SK-N-SH (cell line): ENCODE data around the gene TCF12. TPM values are rescaled to one million over a fixed set of nuclear protein-coding genes. Genes with fewer than 3 reads are reported as not detected.

Source experiments
- CTCF ChIA-PET: fragments of 300-600, 350-600 bp; formaldehyde crosslinking; extraction: SDS; loops from one replicate; lab custom pipeline; 2021; lab: Yijun Ruan, JAX
- POLR2A ChIA-PET: fragments of 350-600 bp; sonication (Branson Sonifier 250); formaldehyde crosslinking; extraction: SDS; loops from one replicate; lab custom pipeline; 2020; ENCODE audit warnings: antibody characterized with exemption, inconsistent platforms; lab: Yijun Ruan, JAX
- DNase-seq: peaks from one replicate; pipeline ENCODE4 v3.0.0; 2012
- H2AFZ ChIP-seq: fragments of 200-600 bp; sonication (generic); 2 replicates; pipeline ENCODE4 v1.8.1; 2016; ENCODE audit warnings: antibody characterized with exemption, mild to moderate bottlenecking, low read depth
- H3F3A ChIP-seq: fragments of 200-600 bp; sonication (generic); replicated peaks from 2 replicates; pipeline ENCODE3; 2016; ENCODE audit warnings: antibody characterized with exemption, mild to moderate bottlenecking; ENCODE audit not compliant: insufficient read depth
- H3K27ac ChIP-seq, 2 experiments: fragments of 200-500 bp in 1 of 2; fragments of 200-600 bp in 1 of 2; sonication (Bioruptor generic) in 1 of 2; sonication (generic), shearing (Covaris generic) in 1 of 2; 2 replicates each; pipeline versions ENCODE4 v1.5.1 to v1.6.1; 2014 to 2016; ENCODE audit warnings: low read depth in 2 of 2, inconsistent platforms in 1 of 2, low read length in 1 of 2, mild to moderate bottlenecking in 1 of 2, mixed read lengths in 1 of 2
- H3K27me3 ChIP-seq: fragments of 200-600 bp; sonication (generic), shearing (Covaris generic); 2 replicates; pipeline ENCODE4 v1.6.1; 2016; ENCODE audit warnings: mixed run types; ENCODE audit not compliant: insufficient read depth
- H3K36me3 ChIP-seq, 2 experiments: fragments of 200-500 bp in 1 of 2; fragments of 200-600 bp in 1 of 2; sonication (Bioruptor generic) in 1 of 2; sonication (generic) in 1 of 2; replicated peaks in 1 of 2; 2 replicates each; pipeline versions ENCODE3 to v1.5.1; 2014 to 2016; ENCODE audit warnings: low read length in 1 of 2, mild to moderate bottlenecking in 1 of 2; ENCODE audit not compliant: insufficient read depth in 2 of 2, control insufficient read depth in 1 of 2
- H3K4me1 ChIP-seq, 2 experiments: fragments of 200-500 bp in 1 of 2; fragments of 200-600 bp in 1 of 2; sonication (Bioruptor generic) in 1 of 2; sonication (generic), shearing (Covaris generic) in 1 of 2; 2 replicates each; pipeline versions ENCODE4 v1.5.1 to v1.6.1; 2014 to 2016; ENCODE audit warnings: low read depth in 1 of 2, low read length in 1 of 2, mixed run types in 1 of 2; ENCODE audit not compliant: insufficient read depth in 2 of 2, control insufficient read depth in 1 of 2
- H3K4me2 ChIP-seq: fragments of 200-600 bp; sonication (generic), shearing (Covaris generic); 2 replicates; pipeline ENCODE4 v1.6.1; 2017; ENCODE audit warnings: mixed run types
- H3K4me3 ChIP-seq, 2 experiments: fragments of 200-500 bp in 1 of 2; fragments of 200-600 bp in 1 of 2; sonication (Bioruptor generic) in 1 of 2; sonication (generic), shearing (Covaris generic) in 1 of 2; 2 replicates each; pipeline versions ENCODE4 v1.5.1 to v1.8.1; 2014 to 2016; ENCODE audit warnings: low read depth in 2 of 2, inconsistent platforms in 1 of 2, low read length in 1 of 2, mild to moderate bottlenecking in 1 of 2, mixed read lengths in 1 of 2, moderate library complexity in 1 of 2
- H3K79me2 ChIP-seq: fragments of 200-600 bp; sonication (generic); 2 replicates; pipeline ENCODE4 v1.8.1; 2017; ENCODE audit warnings: mild to moderate bottlenecking; ENCODE audit not compliant: insufficient read depth
- H3K9ac ChIP-seq: fragments of 200-600 bp; sonication (generic); 2 replicates; pipeline ENCODE4 v1.6.1; 2017; ENCODE audit warnings: mixed run types
- H3K9me2 ChIP-seq: fragments of 200-600 bp; sonication (generic); 2 replicates; pipeline ENCODE4 v1.6.1; 2017; ENCODE audit warnings: mixed run types
- H3K9me3 ChIP-seq: fragments of 200-600 bp; sonication (generic); 2 replicates; pipeline ENCODE4 v1.6.1; 2017; ENCODE audit warnings: mixed run types, mild to moderate bottlenecking, moderate library complexity
- H4K20me1 ChIP-seq: fragments of 200-600 bp; sonication (generic); 2 replicates; pipeline ENCODE4 v1.6.1; 2017; ENCODE audit warnings: mild to moderate bottlenecking, mixed run types; ENCODE audit not compliant: insufficient read depth
- CHD2 ChIP-seq: fragments of 150-350 bp; IDR thresholded peaks from 2 replicates; pipeline ENCODE4 v1.6.1; 2018; ENCODE audit warnings: low read length; ENCODE audit not compliant: partially characterized antibody
- ELF1 ChIP-seq: IDR thresholded peaks from 2 replicates; pipeline ENCODE4 v1.4.0; 2012
- EZH2phosphoT487 ChIP-seq: fragments of 200-600 bp; sonication (generic); IDR thresholded peaks from 2 replicates; pipeline ENCODE4 v1.6.1; 2017; ENCODE audit warnings: low read depth, mixed run types, mild to moderate bottlenecking, antibody characterized with exemption, moderate library complexity, borderline replicate concordance
- FOXJ3 ChIP-seq: sonication (generic); formaldehyde crosslinking; IDR thresholded peaks from 2 replicates; pipeline ENCODE4 v1.5.1; 2020; ENCODE audit warnings: mild to moderate bottlenecking, missing genetic modification reagents
- FOXM1 ChIP-seq: IDR thresholded peaks from 2 replicates; pipeline ENCODE4 v1.4.0; 2012; ENCODE audit warnings: low read depth, mild to moderate bottlenecking
- GABPA ChIP-seq: IDR thresholded peaks from 2 replicates; pipeline ENCODE4 v1.4.0; 2012; ENCODE audit warnings: low read depth, mild to moderate bottlenecking
- GATA2 ChIP-seq: sonication (generic); formaldehyde crosslinking; IDR thresholded peaks from 2 replicates; pipeline ENCODE4 v1.5.0; 2020; ENCODE audit warnings: mild to moderate bottlenecking, missing genetic modification reagents
- MEF2A ChIP-seq: IDR thresholded peaks from 2 replicates; pipeline ENCODE4 v1.4.0; 2012; ENCODE audit warnings: low read depth, borderline replicate concordance
- NFIC ChIP-seq: IDR thresholded peaks from 2 replicates; pipeline ENCODE4 v1.4.0; 2012; ENCODE audit warnings: borderline replicate concordance
- NRF1 ChIP-seq: IDR thresholded peaks from 2 replicates; pipeline ENCODE4 v1.6.1; 2012; ENCODE audit warnings: low read depth, mild to moderate bottlenecking, low read length
- RCOR1 ChIP-seq: fragments of 150-350 bp; IDR thresholded peaks from 2 replicates; pipeline ENCODE4 v1.6.1; 2017; ENCODE audit warnings: antibody characterized with exemption, low read length
- RXRA ChIP-seq: IDR thresholded peaks from 2 replicates; pipeline ENCODE4 v1.4.0; 2012; ENCODE audit warnings: low read depth, mild to moderate bottlenecking, borderline replicate concordance
- SIN3A ChIP-seq: IDR thresholded peaks from 2 replicates; pipeline ENCODE4 v1.6.1; 2012; ENCODE audit warnings: low read depth, mild to moderate bottlenecking, low read length, moderate library complexity, borderline replicate concordance
- SMC3 ChIP-seq: IDR thresholded peaks from 2 replicates; pipeline ENCODE4 v1.6.1; 2012; ENCODE audit warnings: low read depth, low read length, improper control_type of control experiment
- TCF12 ChIP-seq: IDR thresholded peaks from 2 replicates; pipeline ENCODE4 v1.4.0; 2012
- TEAD4 ChIP-seq: IDR thresholded peaks from 2 replicates; pipeline ENCODE4 v1.4.0; 2012; ENCODE audit warnings: mild to moderate bottlenecking, borderline replicate concordance; ENCODE audit not compliant: insufficient read depth
- YY1 ChIP-seq: IDR thresholded peaks from 2 replicates; pipeline ENCODE4 v1.4.0; 2012; ENCODE audit warnings: low read depth, mild to moderate bottlenecking
- WGBS: methylation state at CpG from one replicate; pipeline ENCODE4 v1.1.6; 2017; ENCODE audit warnings: low lambda C conversion rate; 5-methylcytosine and 5-hydroxymethylcytosine counted together
- polyA plus RNA-seq, 3 experiments: library from polyadenylated mRNA; depleted of rRNA; stranded (reverse); fragments of >200 nt; gene quantifications; 2 replicates each; pipeline ENCODE4 v1.2.3, GENCODE V29; 2012
- TF ChIP-seq, protein P1 (sequence below): fragments of 150-350 bp; IDR thresholded peaks from 2 replicates; pipeline ENCODE4 v1.6.1; 2017; ENCODE audit warnings: antibody characterized with exemption, low read length, low read depth, borderline replicate concordance
- TF ChIP-seq, protein P2 (sequence below): IDR thresholded peaks from 2 replicates; pipeline ENCODE4 v1.6.1; 2012; ENCODE audit warnings: mild to moderate bottlenecking, low read depth, low read length, moderate library complexity
- TF ChIP-seq, protein P3 (sequence below): IDR thresholded peaks from 2 replicates; pipeline ENCODE4 v1.4.0; 2012; ENCODE audit warnings: low read depth
- TF ChIP-seq, protein P4 (sequence below): IDR thresholded peaks from 2 replicates; pipeline ENCODE4 v1.4.0; 2012; ENCODE audit warnings: low read depth, borderline replicate concordance
- TF ChIP-seq, protein P5 (sequence below): fragments of 200-600 bp; sonication (generic); IDR thresholded peaks from 2 replicates; pipeline ENCODE4 v1.6.1; 2017; ENCODE audit warnings: antibody characterized with exemption, mild to moderate bottlenecking, moderate library complexity
- TF ChIP-seq, protein P6 (sequence below): fragments of 150-350 bp; IDR thresholded peaks from 2 replicates; pipeline ENCODE4 v1.6.1; 2016; ENCODE audit warnings: mild to moderate bottlenecking, low read depth, low read length

TCF12 gene
- polyA plus RNA-seq, 1 of the 3 experiments (the other 2 are of a cell fraction): 49.6 TPM

DNA sequence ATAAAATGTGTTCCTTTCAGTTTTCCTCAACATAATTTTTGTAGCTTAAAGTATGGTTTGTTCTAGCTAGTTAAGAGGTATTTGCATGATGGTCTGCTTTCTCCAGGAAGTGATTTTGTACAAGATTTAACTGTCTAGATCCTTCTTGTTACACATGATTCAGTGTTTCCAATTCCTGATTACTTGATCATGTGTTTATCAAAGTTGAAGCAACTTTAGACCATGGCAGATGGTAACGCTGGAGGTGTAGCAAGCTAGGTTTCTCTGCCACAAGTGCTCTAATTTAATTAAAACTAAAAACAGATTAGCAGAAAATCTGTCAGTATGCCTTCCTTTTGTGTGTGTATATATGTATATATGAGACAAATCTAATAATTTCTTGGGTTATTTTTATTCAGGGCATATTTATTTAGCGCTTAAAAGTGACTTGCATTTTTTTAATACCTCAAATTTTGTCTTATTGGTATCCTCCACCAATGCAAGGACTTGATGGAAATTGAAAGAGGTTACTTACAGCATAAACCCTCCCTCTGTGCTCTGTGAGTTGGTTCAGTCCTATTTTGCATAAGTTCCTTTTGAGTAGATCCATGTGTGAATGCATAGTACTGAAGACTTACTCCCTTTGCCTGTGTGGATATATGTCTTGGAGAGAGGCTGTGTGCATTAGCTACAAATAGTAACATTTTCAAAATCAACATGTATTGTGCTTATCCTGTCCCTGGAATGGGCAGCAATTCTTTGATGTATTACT lies 300.6 kb downstream of the TCF12 start:
- peak overlapping the region; percentile 69; the same call in 1 of the 2 replicates for H3K9ac ChIP-seq
- WGBS: 25% methylated on average over 2 of the region's 2 CpGs
- no peaks in the 10 kb centered on the region for H3K9me3 ChIP-seq
- no peaks in the 10 kb centered on the region for H3K27me3 ChIP-seq
- H3K4me3 ChIP-seq: peak overlapping the region; percentile 50 to 59
- H3K9me2 ChIP-seq: no peaks in the 10 kb centered on the region
- H3F3A ChIP-seq: peaks cover 48% of the 10 kb centered on the region
- H3K4me1 ChIP-seq: peaks cover 32 to 35% of the 10 kb centered on the region in 2 experiments; a peak in 3 of 4 replicates
- H3K79me2 ChIP-seq: peaks cover 87% of the 10 kb centered on the region
- peak overlapping the region; percentile 58 for H3K4me2 ChIP-seq
- no peak overlapping the region for H2AFZ ChIP-seq
- H3K27ac ChIP-seq: peak overlapping the region; percentile 89 to 90
- H4K20me1 ChIP-seq: 0 out of 2 replicates have a peak, but pooled peaks cover under 1% of the 10 kb centered on the region
- H3K36me3 ChIP-seq: no peaks in the 10 kb centered on the region
- POLR2A ChIA-PET: no interaction called here
- CTCF ChIA-PET: interaction anchor here (0.6 to 6.9 kb wide), 10 partner anchors 9 to 963 kb away, joined by 3 to 33 read pairs (median 3); no protein-coding TSS in a partner anchor
- peak; percentile 27 for DNase-seq
- TF ChIP-seq, protein P1, sequence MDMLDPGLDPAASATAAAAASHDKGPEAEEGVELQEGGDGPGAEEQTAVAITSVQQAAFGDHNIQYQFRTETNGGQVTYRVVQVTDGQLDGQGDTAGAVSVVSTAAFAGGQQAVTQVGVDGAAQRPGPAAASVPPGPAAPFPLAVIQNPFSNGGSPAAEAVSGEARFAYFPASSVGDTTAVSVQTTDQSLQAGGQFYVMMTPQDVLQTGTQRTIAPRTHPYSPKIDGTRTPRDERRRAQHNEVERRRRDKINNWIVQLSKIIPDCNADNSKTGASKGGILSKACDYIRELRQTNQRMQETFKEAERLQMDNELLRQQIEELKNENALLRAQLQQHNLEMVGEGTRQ: no peak
- TF ChIP-seq, protein P2, sequence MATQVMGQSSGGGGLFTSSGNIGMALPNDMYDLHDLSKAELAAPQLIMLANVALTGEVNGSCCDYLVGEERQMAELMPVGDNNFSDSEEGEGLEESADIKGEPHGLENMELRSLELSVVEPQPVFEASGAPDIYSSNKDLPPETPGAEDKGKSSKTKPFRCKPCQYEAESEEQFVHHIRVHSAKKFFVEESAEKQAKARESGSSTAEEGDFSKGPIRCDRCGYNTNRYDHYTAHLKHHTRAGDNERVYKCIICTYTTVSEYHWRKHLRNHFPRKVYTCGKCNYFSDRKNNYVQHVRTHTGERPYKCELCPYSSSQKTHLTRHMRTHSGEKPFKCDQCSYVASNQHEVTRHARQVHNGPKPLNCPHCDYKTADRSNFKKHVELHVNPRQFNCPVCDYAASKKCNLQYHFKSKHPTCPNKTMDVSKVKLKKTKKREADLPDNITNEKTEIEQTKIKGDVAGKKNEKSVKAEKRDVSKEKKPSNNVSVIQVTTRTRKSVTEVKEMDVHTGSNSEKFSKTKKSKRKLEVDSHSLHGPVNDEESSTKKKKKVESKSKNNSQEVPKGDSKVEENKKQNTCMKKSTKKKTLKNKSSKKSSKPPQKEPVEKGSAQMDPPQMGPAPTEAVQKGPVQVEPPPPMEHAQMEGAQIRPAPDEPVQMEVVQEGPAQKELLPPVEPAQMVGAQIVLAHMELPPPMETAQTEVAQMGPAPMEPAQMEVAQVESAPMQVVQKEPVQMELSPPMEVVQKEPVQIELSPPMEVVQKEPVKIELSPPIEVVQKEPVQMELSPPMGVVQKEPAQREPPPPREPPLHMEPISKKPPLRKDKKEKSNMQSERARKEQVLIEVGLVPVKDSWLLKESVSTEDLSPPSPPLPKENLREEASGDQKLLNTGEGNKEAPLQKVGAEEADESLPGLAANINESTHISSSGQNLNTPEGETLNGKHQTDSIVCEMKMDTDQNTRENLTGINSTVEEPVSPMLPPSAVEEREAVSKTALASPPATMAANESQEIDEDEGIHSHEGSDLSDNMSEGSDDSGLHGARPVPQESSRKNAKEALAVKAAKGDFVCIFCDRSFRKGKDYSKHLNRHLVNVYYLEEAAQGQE: no peak
- TF ChIP-seq MEF2A: no peak
- TF ChIP-seq GABPA: no peak
- no peak for TF ChIP-seq CHD2
- TF ChIP-seq TCF12: no peak
- no peak for TF ChIP-seq NRF1
- no peak for TF ChIP-seq TEAD4
- TF ChIP-seq SIN3A: no peak
- no peak for TF ChIP-seq RXRA
- TF ChIP-seq NFIC: no peak
- TF ChIP-seq, protein P3, sequence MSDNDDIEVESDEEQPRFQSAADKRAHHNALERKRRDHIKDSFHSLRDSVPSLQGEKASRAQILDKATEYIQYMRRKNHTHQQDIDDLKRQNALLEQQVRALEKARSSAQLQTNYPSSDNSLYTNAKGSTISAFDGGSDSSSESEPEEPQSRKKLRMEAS: no peak
- TF ChIP-seq YY1: no peak
- no peak for TF ChIP-seq EZH2phosphoT487
- TF ChIP-seq, protein P4, sequence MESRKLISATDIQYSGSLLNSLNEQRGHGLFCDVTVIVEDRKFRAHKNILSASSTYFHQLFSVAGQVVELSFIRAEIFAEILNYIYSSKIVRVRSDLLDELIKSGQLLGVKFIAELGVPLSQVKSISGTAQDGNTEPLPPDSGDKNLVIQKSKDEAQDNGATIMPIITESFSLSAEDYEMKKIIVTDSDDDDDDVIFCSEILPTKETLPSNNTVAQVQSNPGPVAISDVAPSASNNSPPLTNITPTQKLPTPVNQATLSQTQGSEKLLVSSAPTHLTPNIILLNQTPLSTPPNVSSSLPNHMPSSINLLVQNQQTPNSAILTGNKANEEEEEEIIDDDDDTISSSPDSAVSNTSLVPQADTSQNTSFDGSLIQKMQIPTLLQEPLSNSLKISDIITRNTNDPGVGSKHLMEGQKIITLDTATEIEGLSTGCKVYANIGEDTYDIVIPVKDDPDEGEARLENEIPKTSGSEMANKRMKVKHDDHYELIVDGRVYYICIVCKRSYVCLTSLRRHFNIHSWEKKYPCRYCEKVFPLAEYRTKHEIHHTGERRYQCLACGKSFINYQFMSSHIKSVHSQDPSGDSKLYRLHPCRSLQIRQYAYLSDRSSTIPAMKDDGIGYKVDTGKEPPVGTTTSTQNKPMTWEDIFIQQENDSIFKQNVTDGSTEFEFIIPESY: no peak
- TF ChIP-seq ELF1: no peak
- no peak for TF ChIP-seq GATA2 (CRISPR knock-in tag)
- TF ChIP-seq FOXJ3 (CRISPR knock-in tag): no peak
- TF ChIP-seq FOXM1: no peak
- no peak for TF ChIP-seq SMC3
- TF ChIP-seq RCOR1: no peak; the same call in 1 of the 2 replicates
- TF ChIP-seq, protein P5, sequence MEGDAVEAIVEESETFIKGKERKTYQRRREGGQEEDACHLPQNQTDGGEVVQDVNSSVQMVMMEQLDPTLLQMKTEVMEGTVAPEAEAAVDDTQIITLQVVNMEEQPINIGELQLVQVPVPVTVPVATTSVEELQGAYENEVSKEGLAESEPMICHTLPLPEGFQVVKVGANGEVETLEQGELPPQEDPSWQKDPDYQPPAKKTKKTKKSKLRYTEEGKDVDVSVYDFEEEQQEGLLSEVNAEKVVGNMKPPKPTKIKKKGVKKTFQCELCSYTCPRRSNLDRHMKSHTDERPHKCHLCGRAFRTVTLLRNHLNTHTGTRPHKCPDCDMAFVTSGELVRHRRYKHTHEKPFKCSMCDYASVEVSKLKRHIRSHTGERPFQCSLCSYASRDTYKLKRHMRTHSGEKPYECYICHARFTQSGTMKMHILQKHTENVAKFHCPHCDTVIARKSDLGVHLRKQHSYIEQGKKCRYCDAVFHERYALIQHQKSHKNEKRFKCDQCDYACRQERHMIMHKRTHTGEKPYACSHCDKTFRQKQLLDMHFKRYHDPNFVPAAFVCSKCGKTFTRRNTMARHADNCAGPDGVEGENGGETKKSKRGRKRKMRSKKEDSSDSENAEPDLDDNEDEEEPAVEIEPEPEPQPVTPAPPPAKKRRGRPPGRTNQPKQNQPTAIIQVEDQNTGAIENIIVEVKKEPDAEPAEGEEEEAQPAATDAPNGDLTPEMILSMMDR: no peak
- TF ChIP-seq, protein P6, sequence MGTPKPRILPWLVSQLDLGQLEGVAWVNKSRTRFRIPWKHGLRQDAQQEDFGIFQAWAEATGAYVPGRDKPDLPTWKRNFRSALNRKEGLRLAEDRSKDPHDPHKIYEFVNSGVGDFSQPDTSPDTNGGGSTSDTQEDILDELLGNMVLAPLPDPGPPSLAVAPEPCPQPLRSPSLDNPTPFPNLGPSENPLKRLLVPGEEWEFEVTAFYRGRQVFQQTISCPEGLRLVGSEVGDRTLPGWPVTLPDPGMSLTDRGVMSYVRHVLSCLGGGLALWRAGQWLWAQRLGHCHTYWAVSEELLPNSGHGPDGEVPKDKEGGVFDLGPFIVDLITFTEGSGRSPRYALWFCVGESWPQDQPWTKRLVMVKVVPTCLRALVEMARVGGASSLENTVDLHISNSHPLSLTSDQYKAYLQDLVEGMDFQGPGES: no peak
